ENCODE results near the gene REST. TPM values are rescaled to one million over a fixed set of nuclear protein-coding genes. Genes with fewer than 3 reads are reported as not detected.

The REST gene
- total and polyA plus RNA-seq, 2 of the 8 experiments (the other 6 are each of a cell fraction or from before 2014, with no cell fraction given), result 10.2 to 66.3 TPM

DNA sequence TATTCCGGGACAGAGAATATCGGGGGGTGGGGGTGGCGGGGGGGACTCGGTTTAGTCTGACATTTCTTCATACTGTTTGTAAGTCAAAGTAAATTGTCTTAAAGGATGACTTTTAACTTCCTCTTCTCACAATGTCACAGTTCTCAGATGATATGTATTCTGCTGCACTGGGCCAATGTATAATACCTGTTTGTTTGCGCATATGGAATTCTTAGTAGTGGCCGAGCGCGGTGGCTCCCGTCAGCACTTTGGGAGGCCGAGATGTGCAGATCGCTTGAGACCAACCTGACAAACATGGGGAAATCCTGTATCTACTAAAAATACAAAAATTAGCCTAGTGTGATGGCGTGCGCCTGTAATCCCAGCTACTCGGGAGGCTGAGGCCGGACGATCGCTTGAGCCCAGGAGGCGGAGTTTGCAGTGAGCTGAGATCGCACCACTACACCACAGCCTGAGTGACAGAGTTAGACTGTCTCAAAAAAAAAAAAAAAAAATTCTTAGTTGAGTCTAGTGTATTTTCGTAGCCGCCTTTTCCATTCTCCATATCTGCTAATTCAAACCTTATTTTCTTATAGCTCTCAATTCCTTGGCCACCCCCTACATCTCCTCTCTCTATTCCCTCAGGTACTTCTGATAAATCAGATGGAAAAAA lies 71.8 kb downstream of the REST start:
- H4K5ac ChIP-seq (ENCODE audit: insufficient read length, low read depth, low read length), result no peak overlapping the region
- H3K23ac ChIP-seq (ENCODE audit: insufficient read length), result no peak overlapping the region
- DNase-seq (ENCODE audit: low read depth in 1 of 2, low spot score in 2 of 2), result no peak
- no peaks in the 10 kb centered on the region; a peak in 1 of 8 replicates for H3K36me3 ChIP-seq (ENCODE audit: control insufficient read depth in 2 of 4, insufficient read depth in 4 of 4, low read length in 3 of 4)
- WGBS, 2 experiments (ENCODE audit: extremely low coverage in 1 of 2, insufficient coverage in 1 of 2, insufficient read length in 1 of 2, insufficient replicate concordance in 2 of 2, low coverage in 1 of 2, low lambda C conversion rate in 2 of 2, missing lambda C conversion rate in 1 of 2), result 24% methylated on average over 19 of the region's 21 CpGs; no CpG with 5 or more reads in 1 of the 2 experiments
- CTCF ChIA-PET (ENCODE audit: partially characterized antibody), result interaction anchor here (0.6 to 3.3 kb wide), 3 partner anchors 19 to 124 kb away, joined by 3 to 12 read pairs (median 3); no protein-coding TSS in a partner anchor
- H3K79me2 ChIP-seq (ENCODE audit: control insufficient read depth in 1 of 2, insufficient read depth in 2 of 2, low read length in 2 of 2), result peaks cover 47 to 78% of the 10 kb centered on the region in 2 experiments
- H3K18ac ChIP-seq (ENCODE audit: extremely low read depth, low read length), result peak overlapping the region; percentile 87; the same call in 1 of the 2 replicates
- no peaks in the 10 kb centered on the region for H3K9me3 ChIP-seq (ENCODE audit: insufficient read depth in 2 of 2, low read depth in 1 of 2, low read length in 1 of 2)
- H3K56ac ChIP-seq (replicated peaks; ENCODE audit: insufficient read length, low read depth, low read length), result no peak overlapping the region
- peaks cover 0 to 4% (median 0%) of the 10 kb centered on the region in 4 experiments; a peak in 3 of 7 replicates for H3K4me1 ChIP-seq (replicated peaks in 1 of 4; ENCODE audit: control insufficient read depth in 3 of 4, insufficient read depth in 4 of 4, low read length in 3 of 4)
- H3K4me3 ChIP-seq (ENCODE audit: extremely low read depth in 1 of 4, insufficient read depth in 2 of 4, low read depth in 3 of 4, low read length in 4 of 4), result peak overlapping the region; percentile 85 to 92 (median 90)
- H3K27ac ChIP-seq (ENCODE audit: low read depth, low read length), result no peak overlapping the region
- no peak overlapping the region for H2BK120ac ChIP-seq (replicated peaks; ENCODE audit: low read depth, low read length)
- H3K9ac ChIP-seq (replicated peaks in 1 of 4; ENCODE audit: extremely low read depth in 1 of 4, low read depth in 3 of 4, low read length in 3 of 4), result peak overlapping the region in 2 of 4 experiments; percentile 87 to 100; a peak in 3 of 7 replicates
- H3K4me2 ChIP-seq (ENCODE audit: insufficient read depth in 1 of 2, low read depth in 2 of 2, low read length in 2 of 2), result peak overlapping the region; percentile 85 to 96
- peaks cover 7 to 14% of the 10 kb centered on the region in 2 experiments for H4K20me1 ChIP-seq (replicated peaks in 1 of 2; ENCODE audit: control insufficient read depth in 1 of 2, insufficient read depth in 2 of 2, low read length in 2 of 2)
- no peak for FAIRE-seq
- no peak overlapping the region for H4K91ac ChIP-seq (replicated peaks; ENCODE audit: insufficient read length, low read length)
- peaks cover 7% of the 10 kb centered on the region for H3K79me1 ChIP-seq (ENCODE audit: low read depth, low read length)
- no peak overlapping the region for H2BK12ac ChIP-seq (ENCODE audit: low read depth, low read length)
- no peak overlapping the region; the same call in 1 of the 2 replicates for H2BK5ac ChIP-seq (ENCODE audit: low read depth, low read length)
- no peak overlapping the region for H2BK20ac ChIP-seq (ENCODE audit: low read length)
- H2AFZ ChIP-seq (ENCODE audit: low read length), result no peak overlapping the region
- H3K23me2 ChIP-seq (ENCODE audit: low read depth, low read length), result peaks cover 18% of the 10 kb centered on the region
- no peak overlapping the region for H3K14ac ChIP-seq (ENCODE audit: insufficient read length)
- no peak overlapping the region for H4K8ac ChIP-seq (ENCODE audit: extremely low read depth, insufficient read depth, low read length)
- no peak overlapping the region for H3K4ac ChIP-seq (replicated peaks; ENCODE audit: insufficient read length, low read depth, low read length)
- H3K27me3 ChIP-seq (replicated peaks in 1 of 4; ENCODE audit: control insufficient read depth in 3 of 4, extremely low read depth in 1 of 4, insufficient read depth in 3 of 4, low read length in 3 of 4), result no peaks in the 10 kb centered on the region; a peak in 1 of 7 replicates
- POLR2A ChIA-PET (ENCODE audit: partially characterized antibody), result interaction anchor here (0.6 to 4.6 kb wide), 12 partner anchors 9 to 449 kb away, joined by 3 to 55 read pairs (median 6); partner anchors contain the start of genes REST and SPINK2
- no peak overlapping the region for H2BK15ac ChIP-seq (ENCODE audit: low read length)
- no peak overlapping the region for H2AK5ac ChIP-seq (ENCODE audit: low read depth, low read length)
- TF ChIP-seq, protein P1, sequence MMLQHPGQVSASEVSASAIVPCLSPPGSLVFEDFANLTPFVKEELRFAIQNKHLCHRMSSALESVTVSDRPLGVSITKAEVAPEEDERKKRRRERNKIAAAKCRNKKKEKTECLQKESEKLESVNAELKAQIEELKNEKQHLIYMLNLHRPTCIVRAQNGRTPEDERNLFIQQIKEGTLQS (IDR thresholded peaks at IDR 0.05; ENCODE audit: insufficient read depth, low read depth, low read length), result no peak
- TF ChIP-seq SP4 (IDR thresholded peaks at IDR 0.05; ENCODE audit: low read length) (no peak), BRCA1 (IDR thresholded peaks at IDR 0.05; ENCODE audit: low read depth, low read length) (no peak), SP2 (IDR thresholded peaks at IDR 0.05; ENCODE audit: low read length) (no peak), SIN3A (conservative IDR thresholded peaks at IDR 0.05 in 1 of 2, IDR thresholded peaks at IDR 0.05 in 1 of 2; ENCODE audit: low read depth in 1 of 2, low read length in 2 of 2) (no peak), POU5F1 (IDR thresholded peaks at IDR 0.05; ENCODE audit: low read depth, low read length) (no peak), TBP (IDR thresholded peaks at IDR 0.05; ENCODE audit: low read depth, low read length) (no peak), POLR2AphosphoS5 (IDR thresholded peaks at IDR 0.05; ENCODE audit: low read depth, low read length) (no peak), CEBPB (IDR thresholded peaks at IDR 0.05; ENCODE audit: low read depth, low read length) (no peak), GTF2F1 (IDR thresholded peaks at IDR 0.05; ENCODE audit: borderline replicate concordance, low read depth, low read length) (no peak), RXRA (IDR thresholded peaks at IDR 0.05; ENCODE audit: insufficient read depth, low read depth, low read length) (no peak)
- TF ChIP-seq, protein P2, sequence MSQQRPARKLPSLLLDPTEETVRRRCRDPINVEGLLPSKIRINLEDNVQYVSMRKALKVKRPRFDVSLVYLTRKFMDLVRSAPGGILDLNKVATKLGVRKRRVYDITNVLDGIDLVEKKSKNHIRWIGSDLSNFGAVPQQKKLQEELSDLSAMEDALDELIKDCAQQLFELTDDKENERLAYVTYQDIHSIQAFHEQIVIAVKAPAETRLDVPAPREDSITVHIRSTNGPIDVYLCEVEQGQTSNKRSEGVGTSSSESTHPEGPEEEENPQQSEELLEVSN (IDR thresholded peaks at IDR 0.05), result no peak

Measured in H1 (cell line).